Right kidney (tissue), 1 donor: ENCODE data around the gene VWA8.
"Not testable (repeated sequence)": the region's sequence is repeated elsewhere in the genome, so short reads cannot be mapped to it uniquely, and the experiment has no call there.

ENCODE experiments used
- DNase-seq: peaks from one replicate; pipeline ENCODE4 v3.0.0-alpha.2; 2016

Gene VWA8

GRCh38 chr13:41579168-41579567, 381.7 kb downstream of the VWA8 start:
- no peak for DNase-seq

DNA sequence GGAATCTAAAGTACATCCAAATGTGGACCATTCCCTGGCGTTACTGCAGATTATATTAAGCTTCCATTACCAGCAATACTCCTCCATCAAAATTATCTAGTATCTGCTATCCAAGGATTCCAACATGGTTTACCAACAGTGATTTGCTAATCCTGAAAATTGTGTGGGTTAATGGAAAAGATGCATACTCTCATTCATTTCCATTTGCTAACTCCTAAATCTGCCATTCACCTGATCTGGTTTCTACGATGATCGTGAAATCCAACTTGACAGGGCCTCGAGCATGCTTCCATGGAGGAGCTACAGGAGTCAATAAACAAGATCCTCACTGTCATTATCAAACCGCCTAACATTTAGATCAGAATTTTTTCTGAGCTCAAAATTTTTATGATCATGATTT, 382.5 kb downstream of the VWA8 start:
- DNase-seq: no peak

DNA sequence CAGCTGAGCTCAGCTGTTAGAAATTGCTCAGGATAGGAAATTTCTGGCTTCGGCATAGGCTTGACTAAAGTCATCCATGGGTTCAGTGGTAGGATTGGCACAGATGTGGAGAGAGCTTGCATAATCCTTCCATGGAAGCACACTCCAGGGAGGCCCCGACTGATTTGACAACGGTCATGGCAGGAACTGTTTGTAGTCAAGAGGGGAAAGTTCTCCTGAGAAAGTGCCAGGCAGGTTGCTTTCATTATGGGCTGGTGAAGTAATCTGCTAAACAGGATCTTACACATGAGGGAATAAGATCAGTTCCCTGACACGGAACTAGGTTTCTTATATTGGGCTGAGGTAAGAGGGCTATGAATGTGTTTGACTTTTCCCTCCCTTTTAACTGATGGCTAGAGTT, 383.5 kb downstream of the VWA8 start:
- no peak for DNase-seq

DNA sequence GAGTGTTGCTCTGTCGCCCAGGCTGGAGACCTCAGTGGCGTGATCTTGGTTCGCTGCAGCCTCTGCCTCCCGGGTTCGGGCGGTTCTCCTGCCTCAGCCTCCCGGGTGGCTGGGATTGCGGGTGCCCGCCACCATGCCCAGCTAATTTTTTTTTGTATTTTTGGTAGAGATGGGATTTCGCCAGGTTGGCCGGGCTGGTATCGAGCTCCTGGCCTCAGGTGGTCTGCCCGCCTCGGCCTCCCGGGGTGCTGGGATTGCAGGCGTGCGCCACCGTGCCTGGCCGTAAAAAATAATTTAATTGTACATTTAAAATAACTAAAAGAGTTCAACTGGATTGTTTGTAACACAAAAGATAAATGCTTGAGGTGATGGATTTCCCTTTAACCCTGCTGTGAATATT, 387.3 kb downstream of the VWA8 start:
- DNase-seq: not testable (repeated sequence)

DNA sequence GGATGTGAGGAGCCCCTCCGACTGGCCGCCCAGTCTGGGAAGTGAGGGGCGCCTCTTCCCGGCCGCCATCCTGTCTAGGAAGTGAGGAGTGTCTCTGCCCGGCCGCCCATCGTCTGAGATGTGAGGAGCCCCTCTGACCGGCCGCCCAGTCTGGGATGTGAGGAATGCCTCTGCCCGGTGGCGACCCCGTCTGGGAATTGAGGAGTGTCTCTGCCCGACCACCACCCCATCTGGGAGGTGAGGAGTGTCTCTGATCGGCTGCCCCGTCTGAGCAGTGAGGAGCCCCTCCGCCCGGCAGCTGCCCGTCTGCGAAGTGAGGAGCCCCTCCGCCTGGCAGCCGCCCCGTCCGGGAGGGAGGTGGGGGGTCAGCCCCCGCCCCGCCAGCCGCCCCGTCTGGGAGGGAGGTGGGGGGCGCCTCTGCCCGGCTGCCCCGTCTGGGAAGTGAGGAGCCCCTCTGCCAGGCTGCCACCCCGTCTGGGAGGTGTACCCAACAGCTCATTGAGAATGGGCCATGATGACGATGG, 389.0 kb downstream of the VWA8 start:
- not testable (repeated sequence) for DNase-seq

DNA sequence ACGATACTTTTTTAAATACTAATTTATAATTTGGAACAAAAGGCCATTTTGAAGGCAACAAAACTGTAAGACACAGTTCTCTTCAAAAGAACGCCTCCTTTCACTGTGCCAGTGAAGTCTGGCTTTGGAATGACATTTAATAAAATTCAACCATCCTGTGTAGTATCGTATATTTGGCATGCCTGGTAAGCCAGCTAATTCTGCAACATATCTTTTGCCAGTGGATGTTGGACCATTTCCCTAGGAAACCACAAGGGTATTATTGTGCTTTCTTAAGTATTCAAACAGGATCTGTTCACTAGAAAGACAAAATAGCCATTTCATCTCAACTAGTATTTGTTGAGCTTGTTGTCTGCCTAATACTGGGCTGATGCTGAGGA, 391.9 kb downstream of the VWA8 start:
- no peak for DNase-seq

GRCh38 chr13:41568143-41568971, 392.6 kb downstream of the VWA8 start:
- no peak for DNase-seq

- no peak for DNase-seq
Measured at GRCh38 chr13:41567363-41567762, 393.5 kb downstream of the VWA8 start.

DNA sequence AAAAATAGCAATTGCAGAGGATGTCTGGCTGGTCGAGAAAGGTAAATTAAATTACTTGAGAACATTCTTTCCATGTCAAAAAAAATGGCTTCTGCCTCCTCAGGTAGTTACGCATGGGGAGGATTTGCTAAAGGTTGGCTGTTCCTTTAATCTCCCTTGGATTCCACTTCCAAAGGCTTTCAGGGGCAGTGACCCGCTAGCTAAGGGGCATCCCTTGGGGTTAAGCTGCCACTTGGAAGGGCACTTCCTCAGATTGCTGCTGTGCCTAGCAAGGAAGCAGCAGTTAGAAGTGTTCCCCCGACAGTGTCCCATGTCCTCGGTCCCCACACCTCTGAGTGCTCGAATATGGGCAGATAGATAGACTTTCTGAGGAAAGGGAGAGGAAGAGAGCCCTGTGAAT, 395.1 kb downstream of the VWA8 start:
- no peak for DNase-seq

DNA sequence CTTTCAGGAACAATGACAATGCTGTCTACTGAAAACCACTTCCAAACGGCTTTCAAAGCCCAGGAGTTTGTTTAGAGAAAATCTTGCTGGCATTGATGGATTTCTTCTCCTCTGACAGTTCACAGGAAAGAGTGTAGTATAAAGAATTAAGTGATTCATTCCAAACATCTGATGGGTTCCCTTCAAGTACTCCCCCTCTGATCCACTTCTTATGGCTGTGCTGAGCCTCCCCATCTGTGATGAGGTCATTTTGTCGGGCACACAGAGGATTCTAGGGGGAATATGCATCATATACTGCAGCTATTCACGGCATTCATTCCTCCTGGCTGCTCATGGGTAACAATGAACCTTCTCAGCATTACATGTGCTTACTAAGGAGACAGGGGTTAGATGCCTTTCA, 395.7 kb downstream of the VWA8 start:
- peak; percentile 30 for DNase-seq

- no peak for DNase-seq
Measured at GRCh38 chr13:41563984-41564365, 396.9 kb downstream of the VWA8 start.

DNA sequence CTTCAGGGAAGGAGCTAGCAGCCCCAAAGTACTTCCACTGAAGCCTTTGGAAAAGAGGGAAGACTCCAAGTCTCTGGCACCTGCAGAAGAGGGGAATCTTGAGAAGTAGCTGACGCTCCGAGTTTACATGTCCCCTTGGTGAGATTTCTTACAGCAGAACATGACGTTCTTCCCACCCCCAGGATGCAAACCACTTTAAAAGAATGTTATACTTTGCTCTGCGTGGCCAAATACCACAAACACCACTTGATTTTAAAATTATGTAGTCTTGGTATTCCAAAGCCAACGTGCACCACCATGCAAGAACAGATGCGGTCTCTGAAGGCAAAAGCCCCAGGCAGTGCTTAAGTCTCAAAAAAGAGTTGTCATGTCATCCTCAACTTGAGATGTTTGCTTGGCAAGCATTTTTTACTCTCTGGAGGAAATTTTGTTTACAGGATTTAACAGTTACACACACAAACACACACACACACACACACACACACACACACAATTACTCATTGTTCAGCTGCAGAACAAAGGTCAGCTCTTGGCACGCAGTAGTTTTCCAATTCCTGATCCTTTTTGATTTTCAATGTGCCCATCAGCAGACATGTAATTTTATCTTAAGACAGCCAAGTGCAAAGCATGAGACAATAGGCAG, 397.4 kb downstream of the VWA8 start:
- no peak for DNase-seq

- no peak for DNase-seq
Measured at GRCh38 chr13:41562541-41563178, 398.2 kb downstream of the VWA8 start.

DNA sequence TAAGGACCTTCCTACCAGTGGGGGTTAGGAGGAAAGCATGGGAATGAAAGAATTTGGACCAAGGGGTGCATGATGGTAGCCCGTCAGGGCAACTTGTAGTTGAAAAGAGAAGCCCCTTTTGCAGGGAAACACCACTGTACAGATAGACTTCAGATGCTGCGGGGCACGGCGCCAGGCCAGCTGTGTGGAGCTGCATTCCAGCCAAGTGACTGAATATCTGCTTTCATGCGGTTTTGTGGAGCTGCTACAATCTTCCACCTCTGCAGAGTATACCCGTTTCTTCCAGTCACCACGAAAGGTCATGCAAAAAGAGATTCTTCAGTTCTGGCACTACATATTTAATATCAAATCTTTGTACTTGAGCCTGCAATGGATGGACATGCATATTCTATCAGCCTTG, 398.8 kb downstream of the VWA8 start:
- DNase-seq: no peak

DNA sequence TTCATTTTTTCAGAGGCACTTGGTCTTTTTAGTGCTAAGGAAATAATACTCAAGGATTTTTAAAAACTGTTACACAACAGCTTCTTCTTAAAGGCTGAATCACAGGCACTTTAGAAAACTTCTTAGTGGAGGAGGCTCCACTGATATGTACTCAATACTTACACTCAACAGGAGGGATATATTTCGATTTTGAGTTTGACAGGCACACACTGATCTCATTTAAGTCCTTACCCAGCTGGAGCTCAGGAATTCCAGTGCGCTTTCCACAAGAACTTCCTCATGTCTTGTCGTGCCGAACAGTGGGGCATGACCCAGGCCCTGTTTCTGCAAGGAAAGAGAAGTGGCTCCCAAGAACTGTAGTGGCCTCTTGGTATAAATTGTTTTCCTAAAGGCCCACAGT, 399.7 kb downstream of the VWA8 start:
- no peak for DNase-seq

- DNase-seq: no peak
Measured at GRCh38 chr13:41558781-41559560, 401.9 kb downstream of the VWA8 start.

DNA sequence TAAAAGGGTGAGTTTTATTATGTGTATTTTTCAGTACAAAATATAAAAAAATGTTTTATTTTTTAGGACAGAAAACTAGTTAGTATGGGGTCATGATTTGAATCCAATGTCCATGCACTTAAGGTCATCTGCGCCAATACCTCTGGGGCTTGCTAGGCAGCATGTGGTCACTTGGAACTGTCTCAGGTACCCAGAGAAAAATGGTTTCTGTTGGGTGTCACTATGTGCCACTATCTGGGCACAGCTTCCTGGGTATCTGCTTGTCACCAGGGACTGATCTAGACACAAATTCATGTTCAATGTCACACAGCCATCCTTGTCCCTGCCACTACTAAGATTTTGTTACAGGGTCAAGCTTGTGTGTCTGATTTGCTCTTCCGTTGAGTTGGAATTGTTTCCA, 403.2 kb downstream of the VWA8 start:
- no peak for DNase-seq

DNA sequence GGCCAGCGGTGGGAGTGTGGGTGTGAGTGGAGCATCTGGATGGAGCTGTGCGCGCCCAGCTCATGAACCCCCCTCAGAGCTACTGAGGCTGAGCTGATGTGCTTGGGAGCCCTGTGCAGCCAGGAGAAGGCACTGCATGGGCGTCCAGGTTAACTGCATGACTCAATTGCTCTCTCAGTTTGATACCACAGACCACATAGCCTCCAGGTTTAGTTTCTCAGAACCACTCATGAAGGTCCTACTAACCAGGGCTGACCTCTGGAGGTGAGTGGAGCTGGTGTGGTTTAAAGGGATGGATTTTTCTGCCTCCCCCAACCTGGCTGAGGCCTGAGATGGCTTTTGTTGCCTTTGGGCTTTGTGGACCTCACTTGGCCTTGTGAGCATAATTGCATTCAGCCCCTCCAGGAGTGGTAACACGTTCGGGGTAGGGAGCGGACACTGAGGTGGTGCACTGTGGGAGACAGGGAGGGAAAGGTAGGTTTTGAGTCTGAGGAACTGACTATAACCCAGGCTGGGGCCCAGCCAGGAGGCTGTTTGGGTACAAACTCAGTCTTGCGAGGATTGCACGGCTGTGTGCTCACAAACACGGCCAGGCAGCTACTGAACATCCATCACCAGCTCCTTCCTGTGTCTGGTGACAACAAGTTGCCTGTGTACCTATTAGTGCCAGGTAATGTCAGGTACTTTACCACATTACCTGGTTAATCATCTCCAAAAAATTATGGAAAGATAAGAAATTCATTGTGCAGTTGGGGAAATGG, 406.1 kb downstream of the VWA8 start:
- DNase-seq: no peak

DNA sequence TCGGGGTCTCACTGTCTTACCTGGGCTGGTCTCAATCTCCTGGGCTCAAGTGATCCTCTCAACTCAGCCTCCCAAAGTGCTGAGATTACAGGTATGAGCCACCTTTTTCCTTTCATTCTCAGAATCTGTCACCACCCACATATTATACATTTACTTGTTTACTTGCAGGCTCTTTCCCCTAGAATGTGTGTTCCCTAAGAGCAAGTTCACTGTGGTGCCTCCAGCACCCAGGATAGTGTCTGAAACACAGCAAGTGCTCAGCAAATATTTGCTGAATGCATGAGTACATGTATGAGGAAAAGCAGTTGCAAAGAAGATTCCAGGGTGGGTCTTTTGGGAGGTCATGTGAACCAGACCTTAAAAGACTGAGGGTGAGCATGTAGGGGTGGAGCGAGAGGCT, 406.7 kb downstream of the VWA8 start:
- DNase-seq: no peak

DNA sequence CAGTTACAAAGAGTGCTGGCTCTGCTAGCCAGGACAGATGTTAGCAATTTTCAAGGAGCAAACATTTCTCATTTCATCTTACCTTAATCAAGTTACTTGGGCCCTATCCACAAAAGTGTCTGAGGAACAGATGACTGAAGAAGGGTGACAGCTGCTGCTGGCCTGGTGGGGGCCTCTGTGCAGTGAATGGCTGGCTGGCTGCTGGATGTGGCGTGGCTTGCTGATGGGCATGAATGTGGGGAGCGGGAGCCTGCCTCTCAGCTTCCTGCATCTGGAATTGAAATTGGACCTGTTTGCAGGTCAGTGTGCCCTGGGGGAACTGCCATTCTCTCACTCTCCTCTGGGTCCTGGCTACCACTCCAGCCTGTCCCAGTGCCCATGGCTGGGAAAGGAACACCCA, 408.9 kb downstream of the VWA8 start:
- DNase-seq: no peak

GRCh38 chr13:41550276-41550675, 410.6 kb downstream of the VWA8 start:
- DNase-seq: no peak

GRCh38 chr13:41549491-41549890, 411.4 kb downstream of the VWA8 start:
- no peak for DNase-seq
